Loucy (cell line): Measurements from ENCODE around the gene ZNF385B.

Experiments used
- H2AFZ ChIP-seq: fragments of 200-600 bp; sonication (generic); 2 replicates; pipeline ENCODE4 v1.6.0; 2016; ENCODE audit warnings: antibody characterized with exemption, mild to moderate bottlenecking, low read length, moderate library complexity
- H3F3A ChIP-seq: fragments of 200-600 bp; 2 replicates; pipeline ENCODE4 v1.6.0; 2016; ENCODE audit warnings: antibody characterized with exemption, low read depth, mild to moderate bottlenecking
- H3K27me3 ChIP-seq: fragments of 200-600 bp; sonication (generic); 2 replicates; pipeline ENCODE4 v1.6.1; 2014; ENCODE audit warnings: low read length, mild to moderate bottlenecking; ENCODE audit not compliant: insufficient read depth, poor library complexity, severe bottlenecking
- H3K36me3 ChIP-seq: fragments of 200-600 bp; sonication (generic); 2 replicates; pipeline ENCODE4 v1.6.1; 2016; ENCODE audit warnings: low read length; ENCODE audit not compliant: insufficient read depth
- H3K4me1 ChIP-seq: fragments of 200-600 bp; sonication (generic); 2 replicates; pipeline ENCODE4 v1.5.1; 2014; ENCODE audit warnings: low read length, mild to moderate bottlenecking; ENCODE audit not compliant: insufficient read depth, poor library complexity, severe bottlenecking
- H3K4me2 ChIP-seq: fragments of 200-600 bp; sonication (generic); 2 replicates; pipeline ENCODE4 v1.6.0; 2014; ENCODE audit warnings: antibody characterized with exemption, low read length, low read depth, mild to moderate bottlenecking; ENCODE audit not compliant: poor library complexity, severe bottlenecking
- H3K4me3 ChIP-seq: fragments of 200-600 bp; sonication (generic); 2 replicates; pipeline ENCODE4 v1.5.1; 2014; ENCODE audit warnings: low read length, mild to moderate bottlenecking, mixed read lengths; ENCODE audit not compliant: poor library complexity, severe bottlenecking
- H3K79me2 ChIP-seq: fragments of 200-600 bp; sonication (generic); 2 replicates; pipeline ENCODE4 v1.6.1; 2014; ENCODE audit warnings: low read length; ENCODE audit not compliant: insufficient read depth
- H3K9ac ChIP-seq: fragments of 200-600 bp; sonication (generic); 2 replicates; pipeline ENCODE4 v1.6.0; 2014; ENCODE audit warnings: mild to moderate bottlenecking, low read depth, low read length, moderate library complexity; ENCODE audit not compliant: poor library complexity, severe bottlenecking
- H3K9me2 ChIP-seq: fragments of 200-600 bp; sonication (generic); replicated peaks from 2 replicates; pipeline ENCODE4 v1.6.1; 2016; ENCODE audit warnings: low read depth, low read length, mixed read lengths
- H3K9me3 ChIP-seq: fragments of 200-600 bp; sonication (generic); 2 replicates; pipeline ENCODE4 v1.6.1; 2014; ENCODE audit warnings: mild to moderate bottlenecking, antibody characterized with exemption, low read length, low read depth; ENCODE audit not compliant: insufficient read depth
- H4K20me1 ChIP-seq: fragments of 200-600 bp; sonication (generic); 2 replicates; pipeline ENCODE4 v1.6.0; 2014; ENCODE audit warnings: antibody characterized with exemption, low read length, mild to moderate bottlenecking; ENCODE audit not compliant: insufficient read depth, poor library complexity, severe bottlenecking
- CTCF ChIP-seq: fragments of 200-600 bp; sonication (generic); conservative IDR thresholded peaks from 2 replicates; pipeline ENCODE4 v1.5.1; 2014; ENCODE audit warnings: mild to moderate bottlenecking, antibody characterized with exemption, low read length
- EZH2phosphoT487 ChIP-seq: fragments of 200-600 bp; IDR thresholded peaks from 2 replicates; pipeline ENCODE4 v1.6.1; 2018; ENCODE audit warnings: antibody characterized with exemption, mild to moderate bottlenecking, moderate library complexity, borderline replicate concordance

Gene ZNF385B

GRCh38 chr2:179857236-179857635 lies 4.2 kb downstream of the ZNF385B start:
- H4K20me1 ChIP-seq: no peaks in the 10 kb centered on the region
- no peak overlapping the region for H2AFZ ChIP-seq
- H3F3A ChIP-seq: no peaks in the 10 kb centered on the region
- no peaks in the 10 kb centered on the region for H3K9me2 ChIP-seq
- H3K9me3 ChIP-seq: no peaks in the 10 kb centered on the region
- H3K4me2 ChIP-seq: no peak overlapping the region
- no peaks in the 10 kb centered on the region for H3K36me3 ChIP-seq
- no peaks in the 10 kb centered on the region for H3K27me3 ChIP-seq
- TF ChIP-seq EZH2phosphoT487: no peak
- no peak for TF ChIP-seq CTCF
- no peaks in the 10 kb centered on the region for H3K79me2 ChIP-seq
- no peak overlapping the region for H3K4me3 ChIP-seq
- no peak overlapping the region for H3K9ac ChIP-seq
- H3K4me1 ChIP-seq: no peaks in the 10 kb centered on the region

- TF ChIP-seq CTCF: no peak
- Histone ChIP-seq H3K27me3 (no peaks in the 10 kb centered on the region), H3K9ac (no peak overlapping the region), H2AFZ (no peak overlapping the region), H3K4me1 (no peaks in the 10 kb centered on the region), H4K20me1 (no peaks in the 10 kb centered on the region), H3K9me2 (no peaks in the 10 kb centered on the region), H3K4me3 (no peak overlapping the region), H3K4me2 (no peak overlapping the region), H3K9me3 (no peaks in the 10 kb centered on the region), H3F3A (no peaks in the 10 kb centered on the region), H3K36me3 (no peaks in the 10 kb centered on the region), H3K79me2 (no peaks in the 10 kb centered on the region)
These were observed 5.2 kb downstream of the ZNF385B start for GRCh38 chr2:179856205-179856604.

GRCh38 chr2:179855673-179856072 lies 5.7 kb downstream of the ZNF385B start:
- no peaks in the 10 kb centered on the region for H3K79me2 ChIP-seq
- H3K27me3 ChIP-seq: no peaks in the 10 kb centered on the region
- no peaks in the 10 kb centered on the region for H3K4me1 ChIP-seq
- no peak overlapping the region for H3K4me3 ChIP-seq
- no peak for TF ChIP-seq CTCF
- no peaks in the 10 kb centered on the region for H3F3A ChIP-seq
- no peak overlapping the region for H2AFZ ChIP-seq
- H3K36me3 ChIP-seq: no peaks in the 10 kb centered on the region
- no peaks in the 10 kb centered on the region for H4K20me1 ChIP-seq
- no peaks in the 10 kb centered on the region for H3K9me2 ChIP-seq
- H3K4me2 ChIP-seq: no peak overlapping the region
- no peaks in the 10 kb centered on the region for H3K9me3 ChIP-seq
- H3K9ac ChIP-seq: no peak overlapping the region
